Measurements from ENCODE around the gene SYNPO2.
"Not testable (repeated sequence)": the region's sequence is repeated elsewhere in the genome, so short reads cannot be mapped to it uniquely, and the experiment has no call there.

Gene SYNPO2

DNA sequence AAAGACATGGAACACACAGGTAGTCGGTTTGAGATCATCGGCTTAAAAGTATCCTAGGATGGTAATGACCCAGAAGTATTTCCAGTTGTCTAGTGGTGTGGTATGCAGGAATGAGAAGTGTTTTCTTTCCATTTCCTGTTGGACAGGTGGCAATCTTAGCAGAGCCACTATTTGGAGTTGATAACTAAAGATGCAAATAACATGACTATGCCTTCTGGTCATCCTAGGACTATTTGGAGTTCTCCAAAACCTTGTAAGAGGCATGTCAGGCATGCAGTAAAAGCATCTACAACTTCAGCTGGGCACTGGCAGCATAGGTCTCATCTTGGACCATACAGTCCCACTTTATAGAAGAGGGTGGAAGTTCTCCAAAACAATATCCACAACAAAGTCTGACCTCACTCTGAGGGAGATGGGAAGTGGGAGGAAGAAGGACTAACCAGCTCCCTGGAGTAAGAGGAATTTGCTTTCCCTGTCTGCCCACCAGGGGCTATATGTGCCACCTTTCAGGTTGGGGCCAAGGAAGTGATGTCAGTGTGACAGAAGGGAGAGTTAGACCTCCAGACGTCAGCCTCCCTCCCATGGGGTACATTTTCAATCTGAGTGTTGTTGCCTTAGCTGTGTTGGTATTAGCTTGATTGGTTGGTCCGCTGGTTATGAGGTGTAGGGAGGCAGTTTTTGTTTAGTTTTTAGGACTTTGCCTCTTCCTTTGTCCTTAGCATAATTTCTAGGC lies 145.8 kb downstream of the SYNPO2 start:
- no peak for DNase-seq

DNA sequence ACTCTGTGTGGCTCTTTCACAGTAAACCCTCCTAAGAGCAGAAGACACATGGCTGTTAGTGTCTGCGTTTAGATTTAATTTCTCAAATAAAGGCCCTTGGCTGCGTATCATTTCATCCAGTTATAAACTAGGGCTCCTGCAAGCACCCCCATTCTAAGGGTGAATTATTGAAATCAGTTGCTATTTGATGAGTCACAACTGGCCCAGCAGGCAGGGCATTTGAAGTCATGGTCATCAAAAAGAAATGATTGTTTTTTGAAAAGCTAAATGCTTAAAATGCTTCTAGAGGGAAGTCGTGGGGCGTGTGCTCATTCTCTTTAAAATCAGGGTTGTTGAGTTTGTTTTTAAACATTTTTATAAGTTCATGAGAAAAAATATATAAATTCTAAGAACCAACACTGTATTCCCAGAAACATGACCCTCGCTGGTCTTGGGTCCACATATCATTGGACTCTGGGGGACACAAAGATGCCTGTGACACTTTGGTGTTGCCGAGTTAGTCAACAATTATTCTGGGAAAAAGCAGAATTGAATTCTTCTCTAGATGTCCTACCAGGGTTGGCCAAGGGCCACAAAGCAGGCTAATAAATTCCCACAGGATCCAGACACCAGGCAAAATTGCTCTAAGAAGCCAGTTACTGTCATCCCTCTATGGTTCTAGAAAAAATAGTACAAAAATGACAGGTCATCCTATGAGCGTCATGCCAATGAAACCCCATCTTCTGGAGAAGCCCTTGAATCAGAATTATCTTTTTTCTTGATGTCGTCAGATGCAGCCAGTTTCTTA lies 147.5 kb downstream of the SYNPO2 start:
- no peak for DNase-seq

DNA sequence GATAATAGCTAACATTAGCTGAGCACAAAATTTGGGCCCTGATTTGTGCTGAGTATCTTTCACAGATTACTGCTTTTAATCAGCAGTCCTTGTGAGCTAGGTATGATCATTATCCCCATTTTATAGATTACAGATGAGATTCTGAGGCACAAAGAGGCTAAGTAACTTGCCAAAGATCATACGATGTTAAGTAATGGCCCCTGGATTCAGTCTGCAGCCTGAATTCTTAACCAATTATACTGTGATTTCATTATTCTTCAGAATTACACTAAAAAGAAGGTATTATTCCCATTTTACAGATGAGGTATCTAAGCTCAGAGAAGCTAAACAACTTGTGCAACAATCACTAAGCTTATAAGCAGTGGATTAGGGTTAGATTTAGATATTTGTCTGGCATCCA lies 149.1 kb downstream of the SYNPO2 start:
- no peak for DNase-seq

DNA sequence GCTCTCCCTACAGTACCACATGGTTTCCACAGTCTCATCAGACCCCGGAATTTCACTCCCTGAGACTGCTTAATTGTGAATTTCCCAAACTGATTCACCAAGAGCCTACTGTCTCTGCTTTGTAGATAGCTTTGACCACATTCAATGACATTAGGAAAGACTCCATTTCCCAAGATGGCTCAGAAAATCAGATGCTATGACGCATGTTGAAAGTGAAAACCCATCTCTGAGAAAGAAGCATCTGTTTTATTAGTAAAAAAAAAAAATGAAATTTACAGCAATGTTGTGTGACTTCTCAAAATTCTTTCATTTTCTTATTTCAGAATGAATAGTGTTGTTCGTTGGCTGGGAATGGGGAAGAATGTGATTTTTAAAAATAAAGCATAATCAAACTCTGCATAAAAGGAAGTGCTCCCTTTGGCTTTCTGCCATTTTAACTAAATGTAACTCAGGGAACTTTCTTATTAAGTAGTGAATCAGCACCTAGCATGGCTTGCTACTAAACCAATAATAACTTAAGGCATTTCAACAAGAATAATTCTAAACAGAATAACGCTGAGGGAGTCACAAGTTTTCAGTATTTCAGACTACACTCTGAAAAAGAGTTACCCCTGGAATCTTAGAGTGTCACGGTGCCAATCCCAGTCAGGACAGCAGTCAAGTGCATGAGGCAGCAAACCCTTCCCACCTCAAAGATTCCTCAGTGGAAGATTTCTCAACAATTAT lies 149.6 kb downstream of the SYNPO2 start:
- no peak for DNase-seq

DNA sequence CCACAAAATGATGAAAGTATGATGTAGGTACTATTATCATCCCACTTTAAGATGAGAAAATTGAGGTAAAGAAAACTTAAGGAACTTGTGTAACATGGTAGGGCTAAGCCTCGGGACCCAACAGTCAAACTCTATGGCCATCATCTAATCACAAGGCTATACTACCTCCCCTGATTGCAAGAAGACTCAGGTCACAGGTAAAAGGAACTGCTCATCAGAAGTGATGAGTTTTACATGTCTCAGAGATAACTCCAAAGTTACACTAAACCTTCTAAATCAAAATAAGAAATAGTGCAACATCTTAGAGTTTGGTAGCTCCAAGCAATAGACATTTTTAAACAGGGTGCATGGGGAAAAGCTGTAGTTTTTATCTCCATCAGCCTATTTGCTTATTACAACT lies 150.5 kb downstream of the SYNPO2 start:
- no peak for DNase-seq

DNA sequence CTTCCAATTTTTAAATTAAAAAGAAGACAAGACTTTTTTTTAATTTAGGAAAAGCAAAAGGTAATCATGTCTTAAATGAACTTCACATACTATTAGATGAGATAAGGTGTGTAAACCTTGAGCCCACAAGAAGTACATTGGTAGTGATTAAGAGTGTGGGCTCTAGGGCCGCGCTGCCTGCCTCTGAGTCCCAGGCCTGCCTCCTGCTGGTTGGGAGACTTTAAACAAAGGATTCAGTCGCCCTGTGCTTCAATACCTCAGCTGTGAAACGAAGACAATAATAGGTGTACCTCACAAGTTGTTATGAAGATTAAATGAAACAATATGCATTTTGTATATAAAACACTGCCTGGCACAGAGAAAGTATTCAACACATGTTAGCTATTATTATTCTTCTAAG lies 151.1 kb downstream of the SYNPO2 start:
- no peak for DNase-seq

DNA sequence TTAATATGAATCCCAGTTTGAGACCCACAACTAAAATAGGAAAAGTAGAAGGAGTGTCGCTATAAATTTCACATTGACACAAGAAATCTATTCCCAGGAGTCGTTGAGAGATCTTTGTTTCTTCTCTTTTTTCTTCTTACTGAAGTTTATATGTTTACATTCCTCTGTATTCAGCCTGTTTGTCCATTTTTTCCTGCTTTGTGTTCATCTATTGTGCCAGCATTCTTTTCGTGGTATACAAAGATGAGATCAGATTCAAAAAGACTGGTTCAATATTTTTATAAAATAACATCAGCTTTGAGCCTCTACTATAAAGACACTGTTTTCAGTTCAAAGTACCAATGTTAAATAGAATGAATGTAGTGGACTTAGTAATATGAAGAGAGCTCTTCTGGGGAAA lies 151.6 kb downstream of the SYNPO2 start:
- DNase-seq = no peak

DNA sequence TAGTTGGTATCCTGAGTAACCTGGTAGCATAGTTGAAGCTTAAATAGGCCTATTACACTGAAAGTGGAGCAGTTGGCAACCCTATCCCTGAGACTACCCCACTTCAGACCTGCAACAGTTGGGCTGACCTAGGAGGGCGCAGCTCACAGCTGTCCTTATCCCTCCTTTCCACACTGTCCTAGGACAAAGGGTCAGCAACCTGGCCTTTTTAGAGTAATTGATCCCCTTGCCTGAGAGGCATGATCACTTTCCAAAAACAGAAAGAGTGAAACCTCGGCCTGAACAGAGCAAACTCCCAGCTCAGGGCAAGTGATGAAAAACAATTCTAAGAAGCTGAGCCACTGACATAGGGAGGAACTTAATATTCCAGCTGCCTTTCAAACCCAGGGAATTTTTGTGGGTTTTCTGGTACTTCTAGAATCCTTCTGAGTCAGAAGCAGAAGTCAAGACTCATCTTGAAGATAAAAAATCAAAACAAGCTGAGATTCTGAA lies 152.1 kb downstream of the SYNPO2 start:
- no peak for DNase-seq

DNA sequence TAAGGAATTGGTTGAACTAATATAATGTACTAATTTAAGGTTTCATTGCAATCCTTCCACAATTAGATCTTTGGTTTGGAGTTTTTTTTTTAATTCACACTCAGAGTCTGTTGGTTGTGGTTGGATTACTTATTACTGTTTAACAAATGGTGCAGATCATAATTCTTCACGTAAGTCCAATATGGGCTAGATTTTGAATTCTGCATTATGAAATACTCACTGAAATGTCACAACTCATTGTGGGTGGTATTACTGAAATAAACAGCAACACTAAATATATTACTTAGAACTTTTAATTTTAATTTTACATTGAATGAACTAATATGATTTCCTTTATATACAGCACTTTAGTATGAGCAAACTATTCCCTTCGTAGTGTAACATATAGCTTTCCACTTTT lies 152.7 kb downstream of the SYNPO2 start:
- no peak for DNase-seq

DNA sequence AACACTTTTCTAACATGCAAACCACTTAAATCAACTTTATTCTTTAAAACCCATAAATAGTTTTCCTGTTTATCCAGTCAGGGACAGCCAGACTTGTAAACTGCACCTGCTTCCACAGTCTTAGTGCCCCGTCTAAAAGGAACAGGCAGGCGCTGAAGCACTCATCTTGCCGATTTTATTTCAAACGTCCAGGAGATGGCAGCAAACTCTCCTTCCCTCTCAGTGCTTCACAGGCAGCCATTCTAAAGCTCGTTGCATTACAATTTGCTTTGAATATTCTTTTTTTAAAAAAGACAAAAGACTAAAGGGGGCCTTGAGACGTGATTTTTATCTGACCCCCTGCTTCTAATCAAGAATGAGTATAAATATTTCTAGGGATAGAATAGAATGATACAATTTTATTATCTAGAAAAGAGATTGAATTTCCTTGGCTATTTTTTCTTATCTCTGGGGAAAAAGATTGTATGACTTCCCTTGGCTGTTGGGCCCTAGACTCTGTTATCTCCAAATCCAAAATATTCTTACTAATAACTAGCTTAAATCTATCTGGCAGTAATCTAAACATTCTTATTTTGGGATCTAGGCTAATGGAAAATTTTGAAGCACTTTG lies 153.4 kb downstream of the SYNPO2 start:
- DNase-seq = peak; percentile 69

DNA sequence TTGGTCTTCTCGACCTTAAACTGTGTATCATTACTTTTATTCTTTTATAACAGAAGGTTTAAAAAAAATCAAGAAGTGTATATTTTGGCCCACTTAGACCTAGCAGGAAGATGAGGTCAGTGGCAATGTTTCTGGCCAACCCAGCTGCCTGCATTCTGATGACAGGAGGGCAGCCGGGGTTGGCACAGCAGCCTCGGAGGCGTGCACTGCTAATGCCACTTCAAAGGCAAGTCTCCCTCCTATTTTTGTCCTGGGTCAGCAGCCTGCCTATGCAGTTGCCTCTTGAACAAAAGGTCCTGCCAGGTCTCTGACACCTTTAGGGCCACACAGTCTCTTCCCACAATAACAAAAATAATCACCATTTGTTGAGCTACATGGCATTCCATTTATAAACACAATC lies 157.6 kb downstream of the SYNPO2 start:
- no peak for DNase-seq

DNA sequence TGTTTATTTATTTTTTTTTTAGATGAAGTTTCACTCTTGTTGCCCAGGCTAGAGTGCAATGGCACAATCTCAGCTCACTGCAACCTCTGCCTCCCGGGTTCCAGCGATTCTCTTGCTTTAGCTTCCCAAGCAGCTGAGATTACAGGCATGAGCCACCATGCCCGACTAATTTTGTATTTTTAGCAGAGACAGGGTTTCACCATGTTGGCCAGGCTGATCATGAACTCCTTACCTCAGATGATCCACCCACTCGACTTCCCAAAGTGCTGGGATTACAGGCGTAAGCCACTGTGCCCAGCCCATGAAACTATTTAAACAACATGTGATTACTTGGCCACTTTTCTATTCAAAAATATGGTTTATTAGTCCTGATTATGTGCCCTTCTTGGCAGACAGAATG lies 158.4 kb downstream of the SYNPO2 start:
- DNase-seq = not testable (repeated sequence)

DNA sequence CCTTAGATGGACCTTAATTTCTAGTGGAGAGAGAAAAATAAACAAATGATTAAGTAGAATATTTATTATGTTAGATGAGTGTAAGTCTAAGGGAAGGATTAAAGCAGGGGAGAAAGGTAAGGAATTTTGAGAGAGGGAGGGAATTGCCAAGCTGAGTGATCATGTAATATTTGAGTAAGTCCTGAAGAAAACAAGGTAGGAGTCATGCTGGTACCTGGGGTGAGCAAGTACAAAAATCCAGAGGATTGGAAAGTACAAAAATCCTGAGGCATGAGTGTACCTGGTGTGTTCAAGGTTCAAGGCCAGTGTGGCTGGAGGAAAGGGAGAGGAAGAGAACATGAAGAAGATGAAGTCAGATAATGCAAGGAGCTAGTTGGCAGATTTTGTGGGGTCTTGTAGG lies 159.8 kb downstream of the SYNPO2 start:
- no peak for DNase-seq

DNA sequence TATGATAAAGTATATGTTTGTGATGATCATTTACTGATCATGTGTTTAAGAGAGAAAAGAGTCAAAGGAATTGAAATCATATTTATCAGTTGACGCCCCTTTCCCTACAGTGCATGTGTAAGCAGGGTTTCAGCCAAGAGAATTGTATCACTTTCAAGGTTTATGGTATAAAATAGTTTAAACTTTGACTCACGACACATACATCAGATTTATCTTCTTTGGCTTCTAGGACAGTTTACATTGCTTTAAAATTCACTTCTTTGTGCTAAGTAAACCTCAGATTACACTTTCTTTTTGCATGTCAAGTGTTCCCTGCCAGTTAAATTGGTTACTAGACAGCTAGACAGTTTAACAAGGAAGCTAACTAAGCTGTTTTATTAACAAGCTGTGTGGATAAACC lies 160.7 kb downstream of the SYNPO2 start:
- DNase-seq = no peak

DNA sequence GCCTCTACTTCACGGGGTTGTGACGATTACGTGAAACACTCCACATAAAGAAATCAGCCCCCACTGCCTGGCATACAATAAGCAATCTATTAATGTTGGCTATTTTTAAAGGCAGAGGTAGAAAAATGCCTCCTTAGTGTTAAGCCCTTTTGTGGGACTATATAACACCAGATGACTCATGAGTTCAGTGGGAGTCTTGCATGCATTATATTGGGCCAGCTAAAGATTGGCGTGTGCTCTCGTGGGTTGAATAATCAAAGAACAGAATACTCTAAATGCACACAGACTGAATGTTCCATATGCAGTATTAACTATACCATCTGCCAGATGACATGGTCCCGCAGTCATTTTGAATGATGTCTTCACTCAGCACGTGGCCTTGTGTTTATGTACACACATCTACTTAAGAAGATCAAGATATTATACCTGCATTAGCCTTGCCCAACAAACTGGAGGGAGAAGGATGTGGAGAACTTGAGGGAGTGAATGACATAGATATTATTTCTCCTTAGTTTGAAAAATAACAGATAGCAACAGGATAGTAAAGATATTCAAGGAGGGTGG lies 162.0 kb downstream of the SYNPO2 start:
- no peak for DNase-seq

DNA sequence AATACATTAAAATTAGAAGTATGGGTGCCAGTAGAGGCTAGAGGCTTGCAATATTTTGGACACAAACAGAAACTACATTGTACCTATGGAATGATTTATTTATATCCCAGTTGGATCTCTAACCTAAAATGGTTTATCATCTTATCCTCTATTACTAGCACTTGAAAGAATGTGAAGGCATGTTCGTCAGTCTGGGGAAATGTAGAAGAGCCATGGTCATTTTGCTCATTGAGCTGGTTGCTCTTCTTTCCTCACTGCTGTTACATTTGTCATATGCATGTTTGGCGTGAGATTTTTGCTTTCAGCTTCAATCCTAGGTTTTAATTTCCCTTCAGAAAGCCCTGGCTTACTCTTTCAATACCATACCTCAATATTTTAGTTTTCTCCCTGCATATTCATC lies 164.6 kb downstream of the SYNPO2 start:
- no peak for DNase-seq

DNA sequence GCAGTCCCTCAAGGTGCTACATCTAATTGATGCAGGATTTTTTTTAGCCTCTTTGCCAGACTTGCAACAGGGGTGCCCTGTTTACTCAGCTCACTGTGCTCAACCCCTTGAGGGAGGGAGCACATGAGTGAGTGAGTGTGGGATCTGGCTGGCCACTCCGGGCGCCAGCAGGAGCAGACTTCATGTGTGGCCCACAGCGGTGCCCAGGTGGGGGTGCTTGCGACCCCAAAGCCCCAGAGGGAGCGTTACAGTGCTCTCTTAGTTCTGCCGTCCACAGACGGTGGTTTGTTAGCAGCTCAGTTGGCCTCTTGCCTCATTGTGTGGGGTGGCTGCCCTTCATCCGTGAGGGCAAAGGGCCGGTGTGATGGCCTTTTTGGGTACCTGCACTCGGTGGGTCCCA lies 165.3 kb downstream of the SYNPO2 start:
- DNase-seq = no peak

DNA sequence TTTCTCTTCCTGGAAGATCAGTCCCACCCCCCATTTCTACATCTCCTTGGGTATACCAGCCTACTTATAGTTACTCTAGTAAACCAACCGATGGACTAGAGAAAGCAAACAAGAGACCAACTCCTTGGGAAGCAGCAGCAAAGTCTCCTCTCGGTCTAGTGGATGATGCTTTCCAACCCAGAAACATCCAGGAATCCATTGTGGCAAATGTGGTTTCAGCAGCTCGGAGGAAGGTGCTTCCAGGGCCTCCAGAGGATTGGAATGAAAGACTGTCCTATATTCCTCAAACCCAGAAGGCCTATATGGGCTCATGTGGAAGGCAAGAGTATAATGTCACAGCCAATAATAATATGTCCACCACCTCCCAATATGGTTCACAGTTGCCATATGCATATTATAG lies 168.8 kb downstream of the SYNPO2 start:
- DNase-seq = no peak

DNA sequence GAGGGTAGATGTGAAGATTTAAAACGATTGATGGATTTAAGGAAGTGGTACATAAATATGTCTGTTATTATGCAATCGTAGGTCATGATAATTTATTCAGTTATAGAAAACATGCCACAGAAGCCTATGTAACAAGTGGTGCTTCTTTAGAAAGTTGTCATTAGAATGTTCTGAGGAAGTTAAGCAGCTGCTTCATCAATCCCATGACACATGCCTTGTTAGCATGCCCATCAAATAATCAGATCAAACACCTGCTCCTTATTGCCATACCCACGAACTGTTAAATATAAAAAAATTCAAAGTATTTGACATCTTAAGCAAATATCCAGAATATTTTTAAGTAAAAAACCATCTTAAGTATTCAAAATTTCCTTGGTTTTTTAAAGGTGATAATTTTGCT lies 170.6 kb downstream of the SYNPO2 start:
- no peak for DNase-seq

DNA sequence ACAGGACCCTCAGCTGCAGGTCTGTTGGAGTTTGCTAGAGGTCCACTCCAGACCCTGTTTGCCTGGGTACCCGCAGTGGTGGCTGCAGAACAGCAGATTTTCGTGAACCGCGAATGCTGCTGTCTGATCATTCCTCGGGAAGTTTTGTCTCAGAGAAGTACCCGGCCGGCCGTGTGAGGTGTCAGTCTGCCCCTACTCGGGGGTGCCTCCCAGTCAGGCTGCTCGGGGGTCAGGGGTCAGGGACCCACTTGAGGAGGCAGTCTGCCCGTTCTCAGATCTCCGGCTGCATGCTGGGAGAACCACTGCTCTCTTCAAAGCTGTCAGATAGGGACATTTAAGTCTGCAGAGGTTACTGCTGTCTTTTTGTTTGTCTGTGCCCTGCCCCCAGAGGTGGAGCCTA lies 178.5 kb downstream of the SYNPO2 start:
- DNase-seq = not testable (repeated sequence)

DNA sequence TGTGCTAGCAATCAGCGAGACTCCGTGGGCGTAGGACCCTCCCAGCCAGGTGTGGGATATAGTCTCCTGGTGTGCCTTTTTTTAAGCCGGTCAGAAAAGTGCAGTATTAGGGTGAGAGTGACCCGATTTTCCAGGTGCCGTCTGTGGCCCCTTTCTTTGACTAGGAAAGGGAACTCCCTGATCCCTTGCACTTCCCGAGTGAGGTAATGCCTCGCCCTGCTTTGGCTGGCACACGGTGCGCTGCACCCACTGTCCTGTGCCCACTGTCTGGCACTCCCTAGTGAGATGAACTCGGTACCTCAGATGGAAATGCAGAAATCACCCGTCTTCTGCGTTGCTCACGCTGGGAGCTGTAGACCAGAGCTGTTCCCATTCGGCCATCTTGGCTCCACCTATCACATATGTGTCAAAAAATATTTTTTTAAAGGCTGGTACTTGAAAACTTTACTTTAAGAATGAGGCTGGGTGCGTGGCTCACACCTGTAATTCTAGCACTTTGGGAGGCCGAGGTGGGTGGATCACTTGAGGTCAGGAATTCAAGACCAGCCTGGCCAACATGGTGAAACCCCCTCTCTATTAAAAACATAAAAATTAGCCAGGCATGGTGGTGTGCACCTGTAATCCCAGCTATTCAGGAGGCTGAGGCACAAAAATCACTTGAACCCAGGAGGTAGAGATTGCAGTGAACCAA lies 179.2 kb downstream of the SYNPO2 start:
- not testable (repeated sequence) for DNase-seq

DNA sequence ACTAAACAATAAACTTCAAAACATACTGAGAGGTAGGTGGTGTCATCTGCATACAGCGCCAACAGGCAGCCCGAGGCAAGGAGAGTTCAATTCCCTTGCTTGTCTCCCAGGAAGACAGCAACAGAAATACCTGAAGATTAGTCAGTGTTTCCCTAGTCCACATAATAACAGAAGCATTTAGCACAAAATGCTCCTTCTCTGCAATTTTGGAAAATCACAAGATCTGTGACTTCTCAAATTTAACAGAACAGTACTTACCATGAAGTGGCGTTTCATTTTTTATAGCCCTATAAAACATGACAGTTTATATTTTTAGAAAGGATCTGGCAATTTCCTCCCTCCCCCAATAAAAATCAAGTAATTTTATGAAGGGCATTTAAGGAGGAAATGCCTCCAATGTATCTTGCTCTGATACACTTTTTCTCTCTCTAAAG lies 179.9 kb downstream of the SYNPO2 start:
- no peak for DNase-seq

All from CD4-positive, alpha-beta T cell treated with Interleukin-17A for 4 hours (primary cell).